Heart right ventricle (tissue), 16 donors: ENCODE results near the gene HCFC1R1. TPM values are rescaled to one million over a fixed set of nuclear protein-coding genes. Genes with fewer than 3 reads are reported as not detected.

ENCODE experiments used
- ATAC-seq, 8 donors: fragments of 200-7000 bp; cut with Tn5 transposase; one replicate each; pipeline ENCODE4 v1.9.1; 2020; ENCODE audit warnings: mild to moderate bottlenecking in 8 of 8, moderate library complexity in 8 of 8, moderate number of reproducible peaks in 1 of 8
- DNase-seq, 2 donors: peaks; one replicate each; pipeline ENCODE4 v3.0.0-alpha.2; 2020
- H3K27ac ChIP-seq, 10 donors: fragments of 200-600 bp; sonication (generic) in 2 of 10; one replicate each; pipeline versions ENCODE4 v1.5.0 to v1.8.0; 2020 to 2022; ENCODE audit warnings: mild to moderate bottlenecking in 3 of 10
- H3K27me3 ChIP-seq, 7 donors: fragments of 200-600 bp; one replicate each; pipeline ENCODE4 v1.8.0; 2021 to 2022; ENCODE audit warnings: mild to moderate bottlenecking in 2 of 7
- H3K36me3 ChIP-seq, 9 donors: fragments of 200-600 bp; sonication (generic) in 1 of 9; one replicate each; pipeline versions ENCODE4 v1.5.0 to v1.8.0; 2020 to 2022; ENCODE audit warnings: mild to moderate bottlenecking in 2 of 9
- H3K4me1 ChIP-seq, 9 donors: fragments of 200-600 bp; sonication (generic) in 1 of 9; one replicate each; pipeline versions ENCODE4 v1.5.0 to v1.8.0; 2020 to 2022; ENCODE audit warnings: mild to moderate bottlenecking in 4 of 9
- H3K4me3 ChIP-seq, 10 donors: fragments of 200-600 bp; sonication (generic) in 2 of 10; one replicate each; pipeline versions ENCODE4 v1.5.0 to v1.8.0; 2020 to 2022; ENCODE audit warnings: mild to moderate bottlenecking in 7 of 10, moderate library complexity in 2 of 10
- H3K9me3 ChIP-seq, 11 donors: fragments of 200-600 bp in 10 of 11; sonication (generic) in 2 of 11; one replicate each; pipeline versions ENCODE4 v1.5.0 to v1.8.0; 2013 to 2022; ENCODE audit warnings: mild to moderate bottlenecking in 2 of 11, control low read depth in 1 of 11, moderate library complexity in 1 of 11
- CTCF ChIP-seq, 9 donors: fragments of 200-600 bp; sonication (generic) in 2 of 9; IDR thresholded peaks; one replicate each; pipeline versions ENCODE4 v1.5.0 to v1.8.0; 2021 to 2022; ENCODE audit warnings: antibody characterized with exemption in 9 of 9, mild to moderate bottlenecking in 5 of 9, moderate library complexity in 1 of 9
- WGBS, 2 donors: extraction: QIAGEN DNeasy Blood & Tissue Kit; methylation state at CpG; one replicate each; pipeline ENCODE4 v1.1.7; 2013; ENCODE audit warnings: inconsistent platforms in 1 of 2; 5-methylcytosine and 5-hydroxymethylcytosine counted together
- intact Hi-C, 10 donors: fragments of 100-400 bp; cut with DNase I; formaldehyde crosslinking; loops; one replicate each; pipeline versions ENCODE4 v1.11.1 to v1.14.2; 2022
- polyA plus RNA-seq, 2 donors: library from polyadenylated mRNA; stranded (reverse); fragments of 200-250 nt; gene quantifications; one replicate each; pipeline ENCODE4 v1.2.3, GENCODE V29; 2013
- total RNA-seq, 10 donors: library from RNA; stranded (reverse); fragmentation: NEBNext Ultra II Directional in 3 of 10; extraction: Animal tissue kit (Norgen Biotek cat#: 25700) in 3 of 10; gene quantifications; one replicate each; pipeline versions ENCODE4 v1.2.1 to v1.2.4, GENCODE V29; 2021 to 2023
- donor health status: Arrhythmogenic right ventricular cardiomyopathy.
- donor health status: ischemic (EF 13 %, LVEDD 7.1; RV severe dilation, severe dysfunction).
- donor health status: healthy with polysubstance abuse.
- donor health status: DM: no; HTN: yes; CAD: no.
- donor health status: DM: no; HTN: no; CAD: no.
- donor health status: ischemic (EF 25% LVEDD 6.9; RV normal size, moderate dysfunction).
- donor health status: ischemic (EF 25% LVEDD 5.7; RV mildly dilated, moderate dysfunction).
- donor health status: healthy.
- donor health status: DM: yes; HTN: yes; CAD: no.
- donor health status: Ischemic cardiomyopathy.
- donor health status: ischemic (EF 35%, LVEDD 5.7; RV mildly dilated, moderate dysfunction).
- donor health status: nonischemic (EF 11% LVEDD 7.7; RV severe dilation, severe dysfunction).
- donor health status: DM: yes; HTN: yes; CAD: no.
- donor health status: PGD.
- donor health status: ischemic (EF 29% LVEDD 5.4; RV normal size, mild dysfunction).
- donor health status: nonischemic (EF 23%, LVEDD 6.1; RV moderate dilation, normal function).

HCFC1R1 gene
- total and polyA plus RNA-seq, 12 donors = 41.8 to 370 (median 57.2) TPM

DNA sequence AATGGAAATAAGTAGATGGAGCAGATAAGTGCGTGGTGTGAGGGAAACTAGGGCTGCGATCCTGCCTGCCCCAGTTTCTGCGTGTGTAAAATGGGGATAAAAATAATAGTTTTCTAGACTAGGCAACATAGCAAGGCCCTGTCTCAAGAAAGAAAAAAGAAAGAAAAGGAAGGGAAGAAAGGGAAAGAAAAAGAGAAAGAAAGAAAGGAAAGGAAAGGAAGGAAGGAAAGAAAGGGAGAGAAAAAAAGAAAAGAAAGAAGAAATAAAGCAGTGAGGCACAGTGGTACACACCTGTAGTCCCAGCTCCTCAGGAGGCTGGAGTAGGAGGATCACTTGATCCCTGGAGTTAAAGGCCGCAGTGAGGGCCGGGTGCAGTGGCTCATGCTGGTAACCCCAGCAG is 41.3 kb downstream of the HCFC1R1 start:
- intact Hi-C loops = loop anchor here in 1 of 10 donors (5.0 kb wide), 1 partner anchor 55 kb away; no protein-coding TSS in a partner anchor
- no peak for TF ChIP-seq CTCF (IDR thresholded peaks at IDR 0.05)
- DNase-seq (no peak), ATAC-seq (no peak)
- H3K4me3 ChIP-seq = no peak overlapping the region
- H3K36me3 ChIP-seq = no peaks in the 10 kb centered on the region
- no peaks in the 10 kb centered on the region for H3K9me3 ChIP-seq
- H3K4me1 ChIP-seq = peaks cover 3 to 50% (median 33%) of the 10 kb centered on the region in 9 donors
- H3K27ac ChIP-seq = no peak overlapping the region
- WGBS, 2 donors = 88 to 89% methylated on average over 5 of the region's 5 CpGs
- peaks cover 0 to 19% (median 7%) of the 10 kb centered on the region in 7 donors for H3K27me3 ChIP-seq

- no peak overlapping the region for H3K4me3 ChIP-seq
- TF ChIP-seq CTCF (IDR thresholded peaks at IDR 0.05) = no peak
- no peaks in the 10 kb centered on the region for H3K36me3 ChIP-seq
- peaks cover 3 to 50% (median 33%) of the 10 kb centered on the region in 9 donors for H3K4me1 ChIP-seq
- no peak for DNase-seq
- H3K27ac ChIP-seq = no peak overlapping the region
- H3K9me3 ChIP-seq = no peaks in the 10 kb centered on the region
- peaks cover 0 to 14% (median 7%) of the 10 kb centered on the region in 7 donors for H3K27me3 ChIP-seq
- 67 to 68% methylated on average over 4 of the region's 4 CpGs for WGBS, 2 donors
- intact Hi-C loops = loop anchor here in 2 of 10 donors (2.0 to 5.0 kb wide), 2 partner anchors 19 to 55 kb away; no protein-coding TSS in a partner anchor
- ATAC-seq = no peak
Observed at GRCh38 chr16:2981899-2982250, 41.9 kb downstream of the HCFC1R1 start.

GRCh38 chr16:2981177-2981898 is 42.4 kb downstream of the HCFC1R1 start:
- Histone ChIP-seq H3K4me1 (peaks cover 3 to 48% (median 33%) of the 10 kb centered on the region in 9 donors), H3K27ac (peak overlapping the region in 3 of 10 donors; percentile 82 to 97 (median 88)), H3K36me3 (no peaks in the 10 kb centered on the region), H3K4me3 (peak overlapping the region in 9 of 10 donors; percentile 73 to 89 (median 85)), H3K9me3 (no peaks in the 10 kb centered on the region), H3K27me3 (peaks cover 0 to 12% (median 7%) of the 10 kb centered on the region in 7 donors)
- ATAC-seq (no peak), DNase-seq (no peak)
- WGBS, 2 donors = 38 to 44% methylated on average over 33 of the region's 33 CpGs
- TF ChIP-seq CTCF (IDR thresholded peaks at IDR 0.05) = no peak
- intact Hi-C loops = loop anchor here in 2 of 10 donors (2.0 to 5.0 kb wide), 2 partner anchors 19 to 54 kb away; no protein-coding TSS in a partner anchor

- intact Hi-C loops = loop anchor here in 2 of 10 donors (2.0 to 5.0 kb wide), 2 partner anchors 18 to 53 kb away; no protein-coding TSS in a partner anchor
Observed at GRCh38 chr16:2980227-2981176, 43.2 kb downstream of the HCFC1R1 start, which contains the start of gene PKMYT1. Gene PKMYT1 (minus strand): TSS chr16:2980446. CDS start chr16:2979657, 789 bp downstream.

More at GRCh38 chr16:2980227-2981176, 43.2 kb downstream of the HCFC1R1 start, which contains the start of gene PKMYT1:
- 5% methylated on average over 77 to 91 of the region's 91 CpGs for WGBS, 2 donors
- Histone ChIP-seq H3K36me3 (peaks cover 0 to 3% (median 0%) of the 10 kb centered on the region in 9 donors), H3K27me3 (peaks cover 0 to 12% (median 7%) of the 10 kb centered on the region in 7 donors), H3K9me3 (no peaks in the 10 kb centered on the region), H3K4me3 (peak within 1 kb of the TSS; percentile 54 to 89 (median 80)), H3K27ac (peak within 1 kb of the TSS; percentile 9 to 97 (median 88)), H3K4me1 (peaks cover 2 to 40% (median 28%) of the 10 kb centered on the region in 9 donors)
- TF ChIP-seq CTCF (IDR thresholded peaks at IDR 0.05) = no peak
- DNase-seq = peak; percentile 89 to 94
- peak; percentile 94 to 98 (median 95) for ATAC-seq
